Stimulated activated CD8-positive, alpha-beta memory T cell treated with anti-CD3 and anti-CD28 coated beads, Interleukin-15, amount 100 ng/mL, for 24 hours (primary cell): Measurements from ENCODE around the gene VILL.

ENCODE experiments used
- DNase-seq: peaks from one replicate; pipeline ENCODE4 v3.0.0-alpha.2; 2020; ENCODE audit warnings: low read depth

The VILL gene

DNA sequence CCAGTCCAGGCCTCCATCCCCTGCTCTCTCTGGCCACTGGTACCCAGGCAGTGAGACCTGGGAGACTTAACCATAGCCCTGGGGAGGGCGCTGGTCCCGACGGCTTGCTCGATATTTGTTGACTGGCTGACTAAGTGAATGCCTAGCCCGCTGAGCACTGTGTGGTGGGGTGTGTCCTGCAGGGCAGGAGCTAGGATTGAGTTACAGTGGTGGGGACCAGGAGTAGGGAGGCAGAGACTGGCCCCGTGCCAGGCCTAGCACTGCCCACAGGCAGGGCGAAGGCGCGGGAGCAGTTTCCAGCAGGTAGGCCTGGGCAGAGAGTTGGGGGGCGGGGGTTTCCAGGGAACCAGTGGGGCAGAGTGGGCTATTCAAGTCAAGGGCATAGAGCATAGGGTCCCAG, at the start of gene VILL:
Gene VILL (plus strand): TSS at position 260 of the 400 bp plus-strand sequence. CDS start 2,887 bp downstream, outside the sequence.
- DNase-seq, result no peak

DNA sequence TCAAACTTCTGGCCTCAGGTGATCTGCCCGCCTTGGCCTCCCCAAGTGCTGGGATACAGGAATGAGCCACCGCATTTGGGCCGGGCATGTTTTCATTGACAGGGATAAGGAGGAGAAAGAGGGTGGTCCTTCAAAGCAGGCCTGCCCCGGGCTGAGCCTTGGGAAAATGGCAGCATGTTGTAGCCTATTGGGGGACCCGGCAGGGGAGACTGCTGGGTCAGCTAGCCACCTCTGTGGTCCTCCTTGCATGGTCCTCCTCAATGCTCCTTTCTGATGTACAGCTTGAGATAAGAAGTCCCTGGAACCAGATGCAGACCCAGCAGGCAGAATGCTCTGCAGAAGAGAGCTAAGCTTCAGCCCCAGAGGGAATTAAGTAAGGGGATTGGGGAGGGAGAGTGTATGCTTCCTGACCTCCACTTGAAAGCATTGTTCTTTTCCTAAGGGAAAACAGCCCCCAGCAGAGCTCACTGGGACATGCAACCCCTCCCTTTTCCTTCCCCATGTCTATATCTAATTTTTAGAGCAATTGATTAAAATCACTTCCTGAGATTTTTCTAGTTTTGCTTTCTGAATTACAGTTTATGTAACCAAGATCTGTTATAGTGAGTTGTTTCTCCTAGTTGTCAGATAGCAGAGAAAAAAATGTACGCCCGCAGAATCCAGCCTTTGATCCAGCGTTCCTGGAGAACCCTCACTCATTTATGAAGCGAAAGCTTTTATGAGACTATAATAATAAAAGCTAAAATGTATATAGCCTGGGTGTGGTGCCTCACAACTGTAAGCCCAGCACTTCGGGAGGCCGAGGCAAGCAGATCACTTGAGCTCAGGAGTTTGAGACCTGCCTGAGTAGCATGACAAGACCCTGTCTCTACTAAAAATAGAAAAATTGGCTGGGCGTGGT, 48.7 kb upstream of the VILL start:
- no peak for DNase-seq

DNA sequence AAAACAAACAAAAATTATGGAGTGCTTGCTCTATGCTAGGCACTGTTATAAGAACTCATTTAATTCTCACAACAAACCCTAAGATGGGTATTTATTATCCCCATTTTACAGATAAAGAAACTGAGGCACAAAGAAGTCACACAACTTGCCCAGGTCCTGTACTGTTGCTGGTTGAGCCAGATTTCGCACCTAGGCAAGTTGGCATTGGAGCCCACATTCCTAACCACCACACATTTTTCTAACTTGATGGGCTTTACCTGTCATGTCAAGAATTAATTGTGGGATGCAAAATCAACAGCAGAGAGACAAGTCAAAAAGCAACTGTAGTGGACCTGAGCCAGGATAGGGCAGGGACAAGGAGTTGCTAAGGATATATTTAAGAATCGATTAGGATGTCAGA, 47.9 kb upstream of the VILL start:
- DNase-seq, result no peak

DNA sequence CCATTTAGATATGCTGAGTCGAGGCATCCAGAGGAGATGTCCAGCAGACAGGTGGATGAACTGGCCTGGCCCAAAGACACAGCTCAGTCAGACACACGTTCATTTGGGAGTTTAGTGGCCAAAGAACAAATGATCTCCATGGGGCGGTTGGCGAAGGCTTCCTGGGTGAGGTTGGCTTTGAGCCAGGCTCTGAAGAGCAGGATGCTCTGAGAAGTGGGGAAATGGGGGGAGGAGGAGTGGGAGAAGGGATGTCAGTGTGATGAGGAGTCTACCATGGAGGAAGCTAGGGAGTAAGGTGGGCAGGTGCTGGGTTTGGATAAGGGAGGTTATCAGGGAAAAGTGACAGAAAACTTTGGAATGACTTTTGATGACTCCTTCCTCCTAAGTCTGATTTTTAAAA, 47.5 kb upstream of the VILL start:
- no peak for DNase-seq

DNA sequence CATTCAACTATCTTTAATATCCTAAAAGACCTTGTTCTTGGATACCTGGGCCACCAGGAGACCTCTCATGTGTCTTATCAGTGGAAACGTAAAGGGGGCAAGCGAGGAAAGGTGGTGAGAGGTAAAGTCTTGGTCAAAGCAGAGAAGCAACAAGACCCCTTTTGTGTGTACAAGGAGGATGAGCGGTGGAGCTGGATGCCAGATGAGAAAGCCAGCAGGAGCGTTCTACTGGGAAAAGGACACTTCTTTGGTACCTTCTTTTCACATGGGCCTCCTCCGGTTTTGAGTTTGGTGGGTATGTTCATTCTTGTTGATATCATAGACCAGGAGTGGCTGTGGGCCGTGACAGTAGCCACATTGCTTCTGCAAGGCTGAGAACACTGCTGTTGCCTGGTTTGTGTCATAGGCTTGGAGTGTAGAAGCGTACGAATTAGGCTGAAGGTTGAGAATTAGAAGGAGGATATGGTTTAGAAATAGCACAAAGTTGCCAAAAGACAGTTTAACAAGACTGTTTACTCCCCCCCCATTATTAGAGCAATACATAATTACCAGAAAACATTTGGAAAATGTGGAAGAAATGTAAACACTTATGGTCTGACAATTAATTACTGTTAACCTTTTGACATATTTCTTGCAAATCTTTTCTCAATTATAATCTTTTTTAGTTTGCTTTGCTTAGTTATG, 46.8 kb upstream of the VILL start:
- no peak for DNase-seq

DNA sequence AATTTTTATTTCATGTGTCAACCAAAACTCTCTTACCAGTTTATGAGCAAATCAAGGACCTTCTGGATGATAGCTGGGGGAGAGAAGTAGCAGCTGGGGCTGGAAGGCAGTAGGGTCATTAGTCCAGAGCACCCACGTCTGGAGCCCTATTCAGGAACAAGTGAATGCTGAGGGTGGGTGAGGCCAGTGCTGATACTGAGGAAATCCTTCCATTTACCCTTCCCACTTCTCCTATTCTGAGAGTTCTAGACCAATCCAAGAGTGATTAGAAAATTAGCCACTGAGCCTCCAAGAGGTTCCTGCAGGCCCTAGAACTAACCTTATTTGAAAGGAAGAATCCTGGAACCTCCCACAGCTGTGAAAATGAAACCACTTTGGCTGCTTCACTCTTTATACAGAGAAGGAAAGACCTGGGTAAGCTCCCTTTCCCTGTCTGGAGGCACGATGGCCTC, 46.2 kb upstream of the VILL start:
- DNase-seq, result no peak

DNA sequence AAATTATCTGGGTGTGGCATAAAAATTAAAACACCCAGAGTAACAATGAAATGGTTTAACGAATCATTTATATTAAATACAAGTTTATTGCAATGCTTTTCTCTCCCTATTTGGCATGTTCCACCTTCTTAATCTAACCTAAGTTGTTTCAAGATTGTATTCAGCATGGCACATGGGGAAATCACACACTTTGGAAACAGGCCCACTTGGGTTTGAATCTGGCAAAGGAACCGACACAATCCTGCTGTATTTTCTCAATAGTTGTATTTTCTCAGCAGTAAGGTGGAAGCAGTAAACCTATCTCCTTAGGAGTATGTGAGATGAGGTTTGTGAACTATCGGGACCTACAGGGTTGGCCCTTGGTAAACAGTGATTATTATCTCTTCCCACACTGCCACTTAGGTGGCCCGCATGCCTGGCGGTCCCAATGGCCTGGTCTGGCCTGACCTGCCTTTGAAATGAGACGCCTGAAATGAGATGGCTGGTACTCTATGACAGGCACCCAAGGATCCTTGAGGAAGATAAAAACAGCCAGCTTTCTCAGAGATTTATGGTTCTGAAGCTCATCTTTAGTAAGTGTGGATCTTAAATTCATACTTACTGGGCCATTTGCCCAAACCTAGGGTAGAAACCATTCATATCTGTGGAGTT, 45.3 kb upstream of the VILL start:
- no peak for DNase-seq

DNA sequence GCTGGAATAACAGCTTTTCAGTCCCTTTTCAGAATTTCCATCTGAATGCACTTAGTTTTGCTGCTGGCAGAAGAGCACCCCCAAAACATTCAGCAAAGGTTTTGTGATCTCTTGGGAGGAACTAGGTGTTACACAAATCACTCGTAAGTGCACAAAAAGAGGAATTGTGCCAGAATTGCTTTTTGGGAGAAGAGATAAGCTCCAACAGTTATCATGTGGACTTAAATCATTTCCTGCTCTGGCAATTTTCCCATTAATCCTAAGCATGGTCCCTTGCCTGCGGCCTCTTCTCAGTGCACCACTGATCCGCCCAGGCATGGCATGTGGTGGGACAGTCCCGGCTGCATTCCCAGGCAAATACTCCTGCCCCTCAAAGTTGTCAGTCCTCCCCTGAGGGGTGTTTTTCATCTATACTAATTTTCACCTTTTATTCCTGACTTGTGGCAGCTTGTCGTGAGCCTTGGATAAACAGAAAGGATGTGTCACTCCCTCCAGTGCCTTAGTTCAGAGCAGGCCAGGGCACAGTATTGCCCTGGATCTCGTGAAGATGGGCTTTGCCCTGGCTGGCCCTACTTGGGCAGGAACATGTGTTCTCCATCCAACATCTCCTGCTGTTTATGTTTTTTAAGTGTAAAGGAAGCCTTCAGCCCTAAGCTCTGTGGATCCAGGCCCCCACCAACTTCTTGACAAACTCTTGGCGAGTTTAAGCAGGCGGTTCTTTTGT, 44.6 kb upstream of the VILL start:
- no peak for DNase-seq

DNA sequence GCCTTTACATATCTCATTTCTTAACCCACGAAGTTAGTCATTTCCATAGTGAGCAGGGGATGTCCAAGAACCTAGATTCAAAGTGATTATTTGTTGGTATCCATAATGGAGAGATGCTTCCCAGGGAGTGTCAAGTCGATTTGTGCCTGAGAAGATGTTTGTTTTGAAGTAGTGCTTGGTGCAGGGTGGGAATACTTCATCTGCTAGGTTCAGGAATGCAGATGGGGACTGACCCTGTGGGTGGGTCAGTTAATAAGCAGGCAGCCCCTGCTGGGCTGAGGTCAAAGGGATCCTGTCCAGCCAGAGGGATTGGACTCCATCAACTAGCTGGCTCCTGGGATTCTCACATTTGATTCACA, 44.1 kb upstream of the VILL start:
- no peak for DNase-seq

DNA sequence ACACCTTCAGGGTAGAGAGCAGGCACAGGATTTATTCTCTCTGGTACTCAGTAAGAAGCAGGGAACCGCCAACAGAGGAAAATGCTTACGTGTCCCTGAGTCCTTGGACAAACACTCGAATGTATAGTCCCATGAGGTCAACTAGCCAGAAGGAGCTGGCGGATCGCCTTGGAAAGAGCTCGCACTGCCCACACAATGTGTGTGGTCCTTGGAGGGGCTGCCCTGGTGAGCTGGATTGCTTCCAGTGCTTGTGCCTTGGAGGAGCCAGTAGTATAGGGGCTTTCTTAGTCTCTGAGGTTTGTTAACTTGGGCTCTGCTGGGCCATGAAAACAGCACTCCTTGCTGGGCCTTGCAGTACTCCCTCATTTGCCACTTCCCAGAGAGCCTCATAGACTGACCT, 40.7 kb upstream of the VILL start:
- no peak for DNase-seq

DNA sequence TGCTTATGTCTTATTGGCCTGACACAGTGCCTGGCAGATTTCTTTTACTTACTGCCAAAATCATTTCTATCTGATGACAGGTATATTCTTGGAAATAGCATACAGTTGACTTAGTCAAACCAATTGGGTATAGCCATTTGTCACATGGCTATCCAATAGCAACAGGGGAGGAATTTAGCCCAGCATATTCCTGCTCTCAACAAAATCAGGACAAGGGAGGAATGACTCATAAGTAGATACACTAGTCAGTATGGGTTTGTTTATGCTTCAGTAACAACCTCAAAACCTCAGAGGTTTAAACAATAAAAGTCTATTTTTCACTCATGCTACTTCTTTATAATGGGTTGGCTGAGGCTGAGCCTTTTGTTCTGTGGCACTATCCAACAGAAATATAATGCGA, 38.0 kb upstream of the VILL start:
- no peak for DNase-seq

DNA sequence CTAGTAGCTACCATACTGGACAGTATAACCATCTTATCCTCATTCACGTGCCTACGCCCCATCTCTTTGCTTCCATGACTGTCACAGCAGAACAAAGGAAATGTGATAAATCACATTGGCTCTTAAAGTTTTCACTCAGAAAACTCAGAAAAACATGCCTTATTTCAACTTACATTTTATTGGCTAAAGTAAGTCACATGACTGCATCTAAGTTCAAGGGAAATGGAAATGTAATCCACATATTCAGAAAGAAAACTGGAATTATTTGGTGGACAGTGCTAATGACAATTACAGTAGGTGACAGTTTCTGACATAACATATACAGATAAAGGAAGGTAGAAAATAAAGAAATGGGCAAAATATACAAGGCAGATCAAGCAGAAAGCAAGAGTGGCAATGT, 37.4 kb upstream of the VILL start:
- DNase-seq, result no peak

DNA sequence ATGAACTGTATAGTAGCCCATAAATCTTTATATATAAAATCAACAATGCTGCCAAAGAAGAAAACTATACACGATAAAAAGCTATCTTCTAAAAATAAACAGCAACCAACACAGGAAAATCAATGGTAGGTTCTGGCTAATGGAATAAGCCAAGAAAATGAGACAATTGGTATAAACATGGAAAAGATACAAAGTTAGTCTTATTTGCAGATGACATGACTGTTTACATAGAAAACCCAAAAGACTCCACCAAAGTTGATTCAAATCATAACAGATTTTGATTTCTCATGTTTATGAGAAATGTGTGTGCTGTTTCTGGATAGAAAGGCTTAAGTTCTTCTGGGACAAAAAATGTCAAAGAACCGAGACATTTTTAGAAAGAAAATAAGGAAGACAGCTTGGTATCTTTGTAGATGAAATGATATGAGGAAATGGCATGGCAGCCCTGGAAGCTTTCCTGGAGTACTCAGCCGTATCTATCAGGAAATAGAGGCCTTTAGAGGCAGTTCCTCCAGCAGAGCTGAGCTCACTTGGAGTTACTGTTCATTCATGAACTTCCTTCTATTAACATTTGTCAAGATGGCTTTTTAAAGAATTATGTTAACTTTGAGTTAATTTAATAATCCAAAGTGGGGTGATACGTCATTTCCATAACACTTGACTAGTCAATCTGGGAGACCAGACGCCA, 36.7 kb upstream of the VILL start:
- no peak for DNase-seq

DNA sequence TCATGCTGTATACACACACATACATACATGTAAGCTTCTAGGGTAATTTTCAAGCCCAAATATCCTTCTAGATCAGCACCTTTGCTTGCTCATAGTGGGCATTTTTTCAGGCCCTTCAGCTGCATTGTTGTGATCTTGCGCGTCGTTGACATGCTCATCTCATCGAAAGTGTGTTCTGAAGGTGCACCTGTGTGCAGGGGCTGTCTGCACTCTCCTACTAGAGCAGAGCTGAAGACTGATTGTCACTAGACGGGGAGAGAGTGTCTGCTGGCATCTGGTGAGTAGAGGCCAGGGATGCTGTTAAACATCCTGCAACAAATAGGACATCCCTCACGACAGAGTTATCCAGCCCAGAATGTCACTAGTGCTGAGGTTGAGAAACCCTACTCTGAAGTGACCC, 35.7 kb upstream of the VILL start:
- DNase-seq, result no peak

DNA sequence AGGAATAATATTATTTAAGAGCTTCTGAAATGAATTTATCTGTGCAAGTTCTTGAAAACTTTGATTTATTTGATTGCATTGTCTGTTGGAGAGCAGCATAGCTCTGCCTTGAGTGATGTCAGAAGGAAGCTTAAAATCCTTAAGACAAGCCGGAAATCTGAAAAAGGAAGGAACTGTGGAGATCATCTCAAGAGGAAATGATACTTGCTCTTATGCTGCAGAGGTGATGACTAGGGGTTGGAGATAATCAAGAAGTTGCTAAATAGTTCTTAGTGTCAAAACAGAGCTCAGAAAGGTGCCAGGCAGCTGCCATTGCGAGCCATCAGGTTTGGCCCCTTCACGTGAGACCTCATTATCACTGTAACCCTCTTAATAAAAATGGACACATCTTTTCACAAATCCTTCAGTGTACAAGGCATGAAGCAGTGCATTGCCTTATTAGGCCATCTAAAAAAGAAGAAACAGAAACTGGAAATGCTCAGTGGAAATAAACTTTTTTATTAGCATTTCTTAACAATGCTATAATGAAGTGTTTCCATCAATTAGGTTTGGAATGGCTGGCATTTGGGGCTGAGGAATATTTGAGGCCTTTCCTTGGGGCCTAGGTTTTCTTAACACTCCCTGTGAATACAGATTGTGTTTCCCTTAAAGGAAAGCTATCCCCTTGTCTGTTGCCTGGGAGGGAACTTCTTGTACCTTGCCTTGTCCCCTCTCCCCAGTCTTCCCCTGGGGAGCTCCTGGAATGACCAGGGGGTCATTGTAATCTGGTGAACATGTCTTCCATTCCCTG, 34.5 kb upstream of the VILL start:
- DNase-seq, result no peak

DNA sequence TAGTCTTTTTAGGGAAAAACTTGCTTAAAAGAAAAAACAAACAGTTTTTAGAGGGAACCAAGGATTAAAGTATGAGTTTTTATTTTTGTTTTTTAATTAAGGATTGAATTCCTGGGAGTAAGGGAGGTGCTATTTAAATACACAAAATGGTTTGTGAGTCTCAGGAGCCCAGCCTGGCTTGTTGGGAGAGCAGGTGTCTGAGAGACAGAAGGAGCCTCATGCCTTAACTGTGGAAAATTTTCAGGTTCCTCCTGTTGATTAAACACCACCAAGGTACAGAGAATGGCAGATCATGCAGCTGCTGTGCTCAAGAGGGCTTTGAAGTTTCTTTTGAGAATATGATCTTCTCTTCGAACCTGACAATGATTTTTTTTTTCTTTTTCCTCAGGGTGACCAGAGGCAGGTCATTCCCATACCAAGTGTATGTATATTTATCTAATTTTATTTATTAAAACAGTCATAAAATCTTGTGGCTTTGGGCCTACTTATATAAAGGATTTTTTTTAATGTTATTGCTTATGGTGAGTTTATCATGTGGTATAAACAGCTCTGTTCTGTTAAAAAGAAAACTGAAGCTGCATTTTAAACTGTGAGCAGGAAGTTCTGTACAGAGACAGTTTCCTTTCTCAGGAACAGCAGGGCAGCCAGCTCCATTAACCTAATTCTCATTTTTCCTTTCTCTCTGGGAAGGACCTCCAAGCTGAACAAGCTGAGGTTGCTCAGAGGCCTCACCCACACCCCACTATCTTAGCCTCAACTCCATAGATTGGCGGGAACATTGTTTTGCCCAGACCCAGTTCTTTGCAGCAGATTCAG, 33.7 kb upstream of the VILL start:
- DNase-seq, result no peak

DNA sequence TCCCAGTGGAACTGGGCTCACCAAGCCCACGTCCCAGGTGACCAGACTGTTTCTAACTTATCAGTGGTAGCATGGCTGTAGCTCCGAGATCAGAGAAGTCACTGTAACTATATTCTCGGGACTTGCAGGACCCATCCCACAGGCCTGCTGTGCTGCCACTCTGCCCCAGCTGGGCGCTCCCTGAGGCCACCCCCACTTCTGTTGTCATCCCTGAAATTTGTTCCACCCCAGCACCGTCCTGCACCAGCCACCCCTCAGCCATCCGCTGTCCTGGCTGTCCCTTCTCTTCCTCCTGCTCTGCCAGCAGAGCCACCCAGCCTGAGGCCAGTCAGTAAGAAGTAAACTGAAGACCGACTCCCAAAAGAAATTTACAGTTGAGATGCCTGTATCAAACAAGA, 33.0 kb upstream of the VILL start:
- no peak for DNase-seq

DNA sequence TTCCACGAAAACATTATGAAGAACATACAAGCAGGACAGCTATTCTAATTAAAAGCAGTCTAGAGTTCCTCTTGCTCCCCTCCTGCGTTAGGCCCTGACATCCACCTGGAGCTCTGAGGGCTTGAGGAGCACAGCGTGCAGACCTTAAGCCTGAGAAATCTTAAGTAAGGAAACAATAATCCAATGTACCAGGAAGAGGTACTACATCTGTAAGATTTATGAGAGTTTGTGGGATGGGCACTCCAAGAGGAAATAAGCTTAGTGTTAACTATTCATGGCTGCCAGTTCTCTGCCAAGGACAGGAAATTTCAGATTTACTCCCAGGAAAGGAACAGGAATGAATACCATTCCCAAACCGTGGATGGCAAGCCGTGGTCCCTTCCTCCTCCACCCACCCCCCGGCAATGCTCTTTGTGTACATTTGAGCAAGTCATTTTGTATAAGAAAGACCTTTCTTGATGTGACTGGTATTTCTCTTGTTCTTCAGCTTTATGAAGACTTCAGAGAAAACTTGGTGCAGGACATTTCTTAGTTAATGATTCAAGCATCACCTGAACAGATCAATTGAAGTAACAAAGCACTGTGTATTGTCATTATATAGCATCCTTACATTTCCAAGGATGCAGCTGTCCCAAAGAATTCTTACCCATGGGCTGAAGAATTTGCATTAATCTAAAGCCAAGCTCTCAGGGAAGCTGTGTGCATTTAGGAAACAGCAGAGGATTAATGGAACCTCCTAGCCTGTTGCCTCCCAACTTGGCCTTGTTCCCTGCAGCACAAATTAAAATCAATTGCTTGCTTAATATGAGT, 28.8 kb upstream of the VILL start:
- no peak for DNase-seq

DNA sequence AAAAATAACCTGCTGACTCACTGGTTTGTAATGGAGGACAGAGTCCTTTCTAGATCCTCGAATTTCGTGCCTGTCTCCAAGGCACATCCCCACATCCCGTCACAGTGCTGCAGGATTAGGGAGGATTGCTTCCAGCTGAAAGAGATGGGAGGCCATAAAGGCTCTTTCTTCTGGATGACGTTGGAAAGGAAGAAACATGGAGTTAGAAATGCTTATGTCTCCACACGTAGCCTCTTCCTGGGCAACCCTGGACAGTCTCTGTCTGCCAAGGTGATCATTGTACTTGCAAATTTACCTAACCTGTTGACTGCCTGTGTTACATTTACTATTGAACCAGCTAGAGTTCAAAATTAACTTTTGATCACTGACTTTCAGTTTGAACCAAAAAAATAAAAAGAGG, 27.6 kb upstream of the VILL start:
- DNase-seq, result no peak
